ENCODE measurements around the gene ACTL7A. TPM values are rescaled to one million over a fixed set of nuclear protein-coding genes. Genes with fewer than 3 reads are reported as not detected.

ACTL7A gene
- polyA plus RNA-seq, 1 donor (not counting 4 experiments of a cell fraction or from before 2014, with no cell fraction given), result not detected

GRCh38 chr9:108904161-108904560 lies 42.1 kb downstream of the ACTL7A start:
- Histone ChIP-seq H3K9ac (ENCODE audit: control insufficient read depth, extremely low read depth, insufficient read depth, low read length) (no peak overlapping the region), H3K27ac (ENCODE audit: control insufficient read depth, insufficient read depth, low read length) (no peak overlapping the region), H2AFZ (ENCODE audit: control insufficient read depth, low read length) (no peak overlapping the region), H3K4me3 (ENCODE audit: control insufficient read depth in 2 of 3, extremely low read depth in 1 of 3, insufficient read depth in 2 of 3, low read depth in 1 of 3, low read length in 3 of 3) (no peak overlapping the region), H3K36me3 (ENCODE audit: control insufficient read depth in 2 of 2, extremely low read depth in 1 of 2, insufficient read depth in 2 of 2, low read length in 2 of 2) (peaks cover 26 to 37% of the 10 kb centered on the region in 2 experiments), H3K9me1 (ENCODE audit: control insufficient read depth, extremely low read depth, insufficient read depth, low read length) (no peaks in the 10 kb centered on the region), H4K20me1 (ENCODE audit: control insufficient read depth, extremely low read depth, insufficient read depth, low read length) (no peaks in the 10 kb centered on the region), H3K27me3 (ENCODE audit: control insufficient read depth, extremely low read depth, insufficient read depth, low read length) (no peaks in the 10 kb centered on the region), H3K9me3 (ENCODE audit: control insufficient read depth, low read depth, low read length) (no peaks in the 10 kb centered on the region), H3K4me2 (ENCODE audit: control insufficient read depth, extremely low read depth, insufficient read depth, low read depth, low read length) (no peak overlapping the region), H3K79me2 (ENCODE audit: control insufficient read depth, insufficient read depth, low read length) (no peaks in the 10 kb centered on the region), H3K4me1 (ENCODE audit: control insufficient read depth, extremely low read depth, insufficient read depth, low read length) (no peaks in the 10 kb centered on the region)
- FAIRE-seq, result no peak
- TF ChIP-seq CTCF (optimal IDR thresholded peaks at IDR 0.05 in 1 of 3, IDR thresholded peaks at IDR 0.05 in 1 of 3, conservative IDR thresholded peaks at IDR 0.05 in 1 of 3; ENCODE audit: extremely low read depth in 1 of 3, insufficient read depth in 2 of 3, low read length in 3 of 3) (no peak), EZH2 (IDR thresholded peaks at IDR 0.05; ENCODE audit: low read length) (no peak)
- DNase-seq (ENCODE audit: low read depth, low spot score), result no peak
- dilution Hi-C loops (cut with MboI; ENCODE audit: extremely low pct_ligation_motif_present, low sequenced_read_pairs), result no loop called here

- Histone ChIP-seq H3K4me1 (ENCODE audit: control insufficient read depth, extremely low read depth, insufficient read depth, low read length) (no peaks in the 10 kb centered on the region), H3K9me1 (ENCODE audit: control insufficient read depth, extremely low read depth, insufficient read depth, low read length) (no peaks in the 10 kb centered on the region), H4K20me1 (ENCODE audit: control insufficient read depth, extremely low read depth, insufficient read depth, low read length) (no peaks in the 10 kb centered on the region), H3K9me3 (ENCODE audit: control insufficient read depth, low read depth, low read length) (no peaks in the 10 kb centered on the region), H3K27ac (ENCODE audit: control insufficient read depth, insufficient read depth, low read length) (no peak overlapping the region), H3K9ac (ENCODE audit: control insufficient read depth, extremely low read depth, insufficient read depth, low read length) (no peak overlapping the region), H3K79me2 (ENCODE audit: control insufficient read depth, insufficient read depth, low read length) (no peaks in the 10 kb centered on the region), H3K27me3 (ENCODE audit: control insufficient read depth, extremely low read depth, insufficient read depth, low read length) (no peaks in the 10 kb centered on the region), H2AFZ (ENCODE audit: control insufficient read depth, low read length) (no peak overlapping the region), H3K4me2 (ENCODE audit: control insufficient read depth, extremely low read depth, insufficient read depth, low read depth, low read length) (no peak overlapping the region), H3K4me3 (ENCODE audit: control insufficient read depth in 2 of 3, extremely low read depth in 1 of 3, insufficient read depth in 2 of 3, low read depth in 1 of 3, low read length in 3 of 3) (no peak overlapping the region), H3K36me3 (ENCODE audit: control insufficient read depth in 2 of 2, extremely low read depth in 1 of 2, insufficient read depth in 2 of 2, low read length in 2 of 2) (peaks cover 28 to 39% of the 10 kb centered on the region in 2 experiments)
- dilution Hi-C loops (cut with MboI; ENCODE audit: extremely low pct_ligation_motif_present, low sequenced_read_pairs), result no loop called here
- TF ChIP-seq CTCF (optimal IDR thresholded peaks at IDR 0.05 in 1 of 3, IDR thresholded peaks at IDR 0.05 in 1 of 3, conservative IDR thresholded peaks at IDR 0.05 in 1 of 3; ENCODE audit: extremely low read depth in 1 of 3, insufficient read depth in 2 of 3, low read length in 3 of 3), result no peak
- TF ChIP-seq EZH2 (IDR thresholded peaks at IDR 0.05; ENCODE audit: low read length), result no peak
- FAIRE-seq, result no peak
- no peak for DNase-seq (ENCODE audit: low read depth, low spot score)
These were observed 43.4 kb downstream of the ACTL7A start for GRCh38 chr9:108905494-108905893.

All from keratinocyte (primary cell).